Measurements from ENCODE around the gene NSFL1C.

The NSFL1C gene

GRCh38 chr20:1397710-1398109, 68.9 kb downstream of the NSFL1C start:
- H3K9ac ChIP-seq, result no peak overlapping the region
- no peak overlapping the region for H3K4me3 ChIP-seq (IDR thresholded peaks at IDR 0.05; ENCODE audit: insufficient read depth, low read depth, low read length)
- no peak overlapping the region for H2AFZ ChIP-seq (ENCODE audit: low read depth)
- no peaks in the 10 kb centered on the region for H4K20me1 ChIP-seq (ENCODE audit: insufficient read depth)
- H3K27ac ChIP-seq, result no peak overlapping the region
- TF ChIP-seq, protein P1, sequence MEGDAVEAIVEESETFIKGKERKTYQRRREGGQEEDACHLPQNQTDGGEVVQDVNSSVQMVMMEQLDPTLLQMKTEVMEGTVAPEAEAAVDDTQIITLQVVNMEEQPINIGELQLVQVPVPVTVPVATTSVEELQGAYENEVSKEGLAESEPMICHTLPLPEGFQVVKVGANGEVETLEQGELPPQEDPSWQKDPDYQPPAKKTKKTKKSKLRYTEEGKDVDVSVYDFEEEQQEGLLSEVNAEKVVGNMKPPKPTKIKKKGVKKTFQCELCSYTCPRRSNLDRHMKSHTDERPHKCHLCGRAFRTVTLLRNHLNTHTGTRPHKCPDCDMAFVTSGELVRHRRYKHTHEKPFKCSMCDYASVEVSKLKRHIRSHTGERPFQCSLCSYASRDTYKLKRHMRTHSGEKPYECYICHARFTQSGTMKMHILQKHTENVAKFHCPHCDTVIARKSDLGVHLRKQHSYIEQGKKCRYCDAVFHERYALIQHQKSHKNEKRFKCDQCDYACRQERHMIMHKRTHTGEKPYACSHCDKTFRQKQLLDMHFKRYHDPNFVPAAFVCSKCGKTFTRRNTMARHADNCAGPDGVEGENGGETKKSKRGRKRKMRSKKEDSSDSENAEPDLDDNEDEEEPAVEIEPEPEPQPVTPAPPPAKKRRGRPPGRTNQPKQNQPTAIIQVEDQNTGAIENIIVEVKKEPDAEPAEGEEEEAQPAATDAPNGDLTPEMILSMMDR (conservative IDR thresholded peaks at IDR 0.05; ENCODE audit: low read depth, low read length), result no peak
- peaks cover 26% of the 10 kb centered on the region for H3K27me3 ChIP-seq (ENCODE audit: insufficient read depth, low read depth)
- H3K36me3 ChIP-seq (ENCODE audit: insufficient read depth), result no peaks in the 10 kb centered on the region
- H3K79me2 ChIP-seq (ENCODE audit: insufficient read depth, low read depth), result peaks cover under 1% of the 10 kb centered on the region; the same call in 1 of the 2 replicates
- H3K4me2 ChIP-seq, result no peak overlapping the region
- H3K4me1 ChIP-seq (ENCODE audit: low read depth, poor library complexity, severe bottlenecking), result no peaks in the 10 kb centered on the region

GRCh38 chr20:1396702-1397101, 69.9 kb downstream of the NSFL1C start:
- no peak overlapping the region for H3K4me2 ChIP-seq
- H4K20me1 ChIP-seq (ENCODE audit: insufficient read depth), result no peaks in the 10 kb centered on the region
- no peak overlapping the region for H2AFZ ChIP-seq (ENCODE audit: low read depth)
- H3K27ac ChIP-seq, result no peak overlapping the region
- H3K4me1 ChIP-seq (ENCODE audit: low read depth, poor library complexity, severe bottlenecking), result peaks cover 4% of the 10 kb centered on the region
- H3K79me2 ChIP-seq (ENCODE audit: insufficient read depth, low read depth), result peaks cover 11% of the 10 kb centered on the region
- TF ChIP-seq, protein P1 (conservative IDR thresholded peaks at IDR 0.05; ENCODE audit: low read depth, low read length), result no peak
- H3K27me3 ChIP-seq (ENCODE audit: insufficient read depth, low read depth), result peaks cover 26% of the 10 kb centered on the region
- no peak overlapping the region for H3K9ac ChIP-seq
- no peak overlapping the region for H3K4me3 ChIP-seq (IDR thresholded peaks at IDR 0.05; ENCODE audit: insufficient read depth, low read depth, low read length)
- H3K36me3 ChIP-seq (ENCODE audit: insufficient read depth), result no peaks in the 10 kb centered on the region

GRCh38 chr20:1396264-1396663, 70.4 kb downstream of the NSFL1C start:
- peaks cover 15% of the 10 kb centered on the region for H3K79me2 ChIP-seq (ENCODE audit: insufficient read depth, low read depth)
- H3K4me1 ChIP-seq (ENCODE audit: low read depth, poor library complexity, severe bottlenecking), result peaks cover 9% of the 10 kb centered on the region
- H3K9ac ChIP-seq, result no peak overlapping the region
- TF ChIP-seq, protein P1 (conservative IDR thresholded peaks at IDR 0.05; ENCODE audit: low read depth, low read length), result no peak
- no peak overlapping the region for H3K27ac ChIP-seq
- no peak overlapping the region for H2AFZ ChIP-seq (ENCODE audit: low read depth)
- peaks cover 26% of the 10 kb centered on the region for H3K27me3 ChIP-seq (ENCODE audit: insufficient read depth, low read depth)
- H4K20me1 ChIP-seq (ENCODE audit: insufficient read depth), result 0 out of 2 replicates have a peak, but pooled peaks cover 2% of the 10 kb centered on the region
- H3K36me3 ChIP-seq (ENCODE audit: insufficient read depth), result no peaks in the 10 kb centered on the region
- H3K4me3 ChIP-seq (IDR thresholded peaks at IDR 0.05; ENCODE audit: insufficient read depth, low read depth, low read length), result no peak overlapping the region
- no peak overlapping the region for H3K4me2 ChIP-seq

DNA sequence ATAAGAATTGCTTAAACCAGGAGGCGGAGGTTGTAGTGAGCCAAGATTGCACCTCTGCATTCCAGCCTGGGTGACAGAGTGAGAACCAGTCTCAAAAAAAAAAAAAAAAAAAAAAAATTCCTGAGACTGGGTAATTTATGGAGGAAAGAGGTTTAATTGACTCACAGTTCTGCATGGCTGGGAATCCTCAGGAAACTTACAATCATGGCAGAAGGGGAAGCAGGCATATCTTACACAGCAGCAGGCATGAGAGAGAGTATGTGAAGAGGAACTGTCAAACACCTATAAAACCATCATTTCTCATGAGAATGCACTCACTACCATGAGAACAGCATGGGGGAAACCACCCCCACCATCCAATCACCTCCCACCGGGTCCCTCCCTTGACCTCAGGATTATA, 72.0 kb downstream of the NSFL1C start:
- Histone ChIP-seq H3K79me2 (ENCODE audit: insufficient read depth, low read depth) (peaks cover 27% of the 10 kb centered on the region), H3K4me3 (IDR thresholded peaks at IDR 0.05; ENCODE audit: insufficient read depth, low read depth, low read length) (no peak overlapping the region), H4K20me1 (ENCODE audit: insufficient read depth) (0 out of 2 replicates have a peak, but pooled peaks cover 3% of the 10 kb centered on the region), H3K36me3 (ENCODE audit: insufficient read depth) (no peaks in the 10 kb centered on the region), H3K27ac (no peak overlapping the region), H3K4me1 (ENCODE audit: low read depth, poor library complexity, severe bottlenecking) (peaks cover 15% of the 10 kb centered on the region), H3K9ac (no peak overlapping the region), H3K27me3 (ENCODE audit: insufficient read depth, low read depth) (peaks cover 26% of the 10 kb centered on the region), H3K4me2 (no peak overlapping the region), H2AFZ (ENCODE audit: low read depth) (no peak overlapping the region)
- TF ChIP-seq, protein P1 (conservative IDR thresholded peaks at IDR 0.05; ENCODE audit: low read depth, low read length), result no peak
